Measurements from ENCODE around the gene ETS2. TPM values are rescaled to one million over a fixed set of nuclear protein-coding genes. Genes with fewer than 3 reads are reported as not detected.

ETS2 gene
- total RNA-seq, 2 donors from 2014 or later = 87.3 to 92.3 TPM

- intact Hi-C loops (cut with DNase I) = no loop called here
- DNase-seq (ENCODE audit: low spot score) = no peak
Observed at GRCh38 chr21:38869196-38869595, 63.5 kb downstream of the ETS2 start.

DNA sequence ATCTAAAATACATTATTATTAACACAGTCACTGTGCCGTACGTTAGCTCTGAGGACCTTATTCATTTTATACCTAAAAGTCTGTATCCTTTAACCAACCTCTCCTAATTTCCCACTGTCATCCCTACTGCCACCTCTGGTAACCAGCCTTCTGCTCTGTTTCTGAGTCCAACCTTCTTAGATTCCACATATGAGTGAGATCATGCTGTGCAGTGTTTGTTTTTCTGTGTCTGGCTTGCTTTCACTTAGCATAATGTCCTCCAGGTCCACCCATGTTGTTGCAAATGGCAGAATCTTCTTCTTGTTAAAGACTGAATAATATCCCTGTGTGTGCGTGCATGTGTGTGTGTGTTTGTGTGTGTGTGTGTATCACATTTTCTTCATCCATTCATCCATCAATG, 64.2 kb downstream of the ETS2 start:
- intact Hi-C loops (cut with DNase I) = no loop called here
- DNase-seq (ENCODE audit: low spot score) = no peak

All from posterior vena cava (tissue), 2 donors.